Subcutaneous adipose tissue (tissue), 4 donors: ENCODE measurements around the gene SCEL. TPM values are rescaled to one million over a fixed set of nuclear protein-coding genes. Genes with fewer than 3 reads are reported as not detected.

Experiments
- total RNA-seq, 4 donors: library from RNA; depleted of rRNA; stranded (reverse); fragments of >200 nt; gene quantifications; one replicate each; pipeline ENCODE4 v1.1.0, GENCODE V29; 2016
- TF ChIP-seq, protein P1 (sequence below): fragments of 450-650 bp; IDR thresholded peaks from one replicate; pipeline ENCODE4 v1.5.1; 2016; ENCODE audit warnings: low read depth, mild to moderate bottlenecking, control low read depth, antibody characterized with exemption, moderate library complexity

Gene SCEL
- total RNA-seq, 4 donors from 2014 or later: 0.17 to 0.57 (median 0.35) TPM

DNA sequence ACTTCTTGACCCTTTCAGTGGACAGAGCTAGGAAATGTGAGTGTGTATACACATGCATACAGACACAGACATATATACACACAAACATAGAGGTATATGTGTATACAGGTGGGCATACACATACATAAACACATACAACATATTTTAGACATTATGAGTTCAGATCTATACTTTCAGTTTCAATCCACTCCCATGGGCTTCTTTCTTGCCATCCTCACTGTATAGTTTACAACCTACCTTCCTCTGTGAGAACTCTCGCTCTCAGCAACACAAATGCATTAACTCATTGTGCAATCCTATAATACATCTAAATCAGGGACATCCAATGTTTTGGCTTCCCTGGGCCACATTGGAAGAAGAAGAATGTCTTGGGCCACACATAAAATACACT is 21.2 kb upstream of the SCEL start:
- TF ChIP-seq, protein P1, sequence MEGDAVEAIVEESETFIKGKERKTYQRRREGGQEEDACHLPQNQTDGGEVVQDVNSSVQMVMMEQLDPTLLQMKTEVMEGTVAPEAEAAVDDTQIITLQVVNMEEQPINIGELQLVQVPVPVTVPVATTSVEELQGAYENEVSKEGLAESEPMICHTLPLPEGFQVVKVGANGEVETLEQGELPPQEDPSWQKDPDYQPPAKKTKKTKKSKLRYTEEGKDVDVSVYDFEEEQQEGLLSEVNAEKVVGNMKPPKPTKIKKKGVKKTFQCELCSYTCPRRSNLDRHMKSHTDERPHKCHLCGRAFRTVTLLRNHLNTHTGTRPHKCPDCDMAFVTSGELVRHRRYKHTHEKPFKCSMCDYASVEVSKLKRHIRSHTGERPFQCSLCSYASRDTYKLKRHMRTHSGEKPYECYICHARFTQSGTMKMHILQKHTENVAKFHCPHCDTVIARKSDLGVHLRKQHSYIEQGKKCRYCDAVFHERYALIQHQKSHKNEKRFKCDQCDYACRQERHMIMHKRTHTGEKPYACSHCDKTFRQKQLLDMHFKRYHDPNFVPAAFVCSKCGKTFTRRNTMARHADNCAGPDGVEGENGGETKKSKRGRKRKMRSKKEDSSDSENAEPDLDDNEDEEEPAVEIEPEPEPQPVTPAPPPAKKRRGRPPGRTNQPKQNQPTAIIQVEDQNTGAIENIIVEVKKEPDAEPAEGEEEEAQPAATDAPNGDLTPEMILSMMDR: no peak

DNA sequence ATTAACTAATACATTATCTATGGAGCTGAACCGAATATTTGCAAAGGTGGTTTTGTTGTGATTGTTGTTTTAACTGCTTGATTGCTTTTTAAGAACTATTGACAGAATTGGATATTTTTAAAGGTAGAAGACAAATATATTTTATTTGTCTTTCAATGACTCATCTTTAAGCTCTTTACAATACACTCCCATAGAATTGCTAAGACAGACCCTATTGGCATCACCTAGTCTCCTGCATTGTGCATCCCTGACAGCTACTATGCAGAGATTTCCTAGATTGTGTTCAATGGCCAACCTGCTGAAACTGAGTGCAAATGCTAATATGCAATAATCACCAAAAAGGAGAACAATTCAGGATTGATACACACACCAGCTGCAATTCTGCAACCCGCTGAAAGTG is 19.7 kb upstream of the SCEL start:
- TF ChIP-seq, protein P1: no peak

DNA sequence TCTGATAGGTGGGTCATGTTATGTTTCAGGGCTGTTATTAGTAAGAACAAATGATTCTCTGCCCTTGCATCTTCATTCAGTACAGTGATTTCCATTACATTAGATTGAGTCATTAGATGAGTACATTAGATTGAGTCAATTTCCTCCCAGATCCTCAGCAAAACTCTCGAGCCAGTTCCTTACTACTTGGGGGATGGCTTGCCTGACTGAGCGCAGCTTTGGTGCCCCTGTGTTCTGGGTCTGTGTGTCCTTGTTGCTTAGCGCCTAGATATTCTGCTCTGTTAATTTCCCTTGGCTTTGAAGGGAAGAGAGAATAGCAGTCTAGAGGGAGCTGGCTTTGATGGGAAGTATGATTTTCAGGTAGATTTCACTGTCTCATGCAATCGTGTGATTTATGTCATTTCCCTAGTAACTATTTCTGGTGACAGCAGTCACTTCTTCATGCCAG is 19.1 kb upstream of the SCEL start:
- TF ChIP-seq, protein P1: no peak

DNA sequence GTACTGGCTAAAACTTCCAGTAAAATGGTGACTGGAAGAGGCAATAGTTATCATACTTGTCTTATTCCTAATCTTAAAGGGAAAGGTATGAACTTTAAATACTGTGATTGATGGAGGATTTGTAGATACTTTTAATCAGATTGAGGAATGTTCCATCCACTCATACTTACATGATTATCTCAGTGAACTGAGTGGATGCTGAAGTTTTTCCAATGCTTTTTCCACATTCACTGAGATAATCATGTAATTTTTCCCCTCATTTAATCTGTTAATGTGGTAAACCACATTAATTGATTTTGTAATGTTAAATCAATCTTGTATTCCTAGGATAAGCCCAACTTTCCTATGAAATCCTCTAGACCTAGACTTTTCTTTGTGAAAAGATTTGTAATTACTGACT is 17.2 kb upstream of the SCEL start:
- TF ChIP-seq, protein P1: no peak

DNA sequence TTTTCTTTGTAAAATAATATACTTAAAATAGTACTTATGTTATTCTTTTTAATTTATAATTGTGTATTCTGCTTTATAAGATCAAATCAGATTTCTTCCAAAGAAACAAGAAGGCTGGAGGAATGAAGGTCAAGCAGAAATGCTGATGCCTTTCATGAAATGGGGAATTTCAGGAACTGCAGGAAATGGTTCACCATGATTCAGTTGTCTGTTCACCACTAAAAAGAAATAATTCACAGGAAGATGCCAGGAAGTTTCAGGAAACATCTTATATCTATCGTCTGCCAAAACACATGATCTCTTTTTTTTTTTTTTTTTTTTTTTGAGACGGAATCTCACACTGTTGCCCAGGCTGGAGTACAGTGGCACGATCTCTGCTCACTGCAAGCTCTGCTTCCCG is 15.7 kb upstream of the SCEL start:
- TF ChIP-seq, protein P1: no peak

DNA sequence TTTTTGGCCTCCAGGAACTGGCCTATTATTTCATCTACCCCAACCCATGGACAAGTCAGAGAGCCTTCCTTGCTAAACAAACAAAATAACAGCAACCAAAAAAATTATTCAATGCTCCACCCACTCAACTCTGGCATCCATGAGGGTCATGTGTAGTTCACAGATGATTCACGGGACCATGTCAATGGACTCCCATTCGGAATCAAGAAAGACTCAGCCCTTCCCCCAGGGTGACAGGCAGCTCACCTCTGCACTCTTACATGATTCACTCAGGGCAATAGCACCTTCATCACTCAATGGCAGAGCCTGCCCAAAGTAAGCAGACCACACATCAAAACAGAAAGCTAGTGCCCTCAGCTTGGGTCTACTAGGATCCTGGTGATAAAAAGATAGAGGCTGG is 14.3 kb upstream of the SCEL start:
- TF ChIP-seq, protein P1: no peak

DNA sequence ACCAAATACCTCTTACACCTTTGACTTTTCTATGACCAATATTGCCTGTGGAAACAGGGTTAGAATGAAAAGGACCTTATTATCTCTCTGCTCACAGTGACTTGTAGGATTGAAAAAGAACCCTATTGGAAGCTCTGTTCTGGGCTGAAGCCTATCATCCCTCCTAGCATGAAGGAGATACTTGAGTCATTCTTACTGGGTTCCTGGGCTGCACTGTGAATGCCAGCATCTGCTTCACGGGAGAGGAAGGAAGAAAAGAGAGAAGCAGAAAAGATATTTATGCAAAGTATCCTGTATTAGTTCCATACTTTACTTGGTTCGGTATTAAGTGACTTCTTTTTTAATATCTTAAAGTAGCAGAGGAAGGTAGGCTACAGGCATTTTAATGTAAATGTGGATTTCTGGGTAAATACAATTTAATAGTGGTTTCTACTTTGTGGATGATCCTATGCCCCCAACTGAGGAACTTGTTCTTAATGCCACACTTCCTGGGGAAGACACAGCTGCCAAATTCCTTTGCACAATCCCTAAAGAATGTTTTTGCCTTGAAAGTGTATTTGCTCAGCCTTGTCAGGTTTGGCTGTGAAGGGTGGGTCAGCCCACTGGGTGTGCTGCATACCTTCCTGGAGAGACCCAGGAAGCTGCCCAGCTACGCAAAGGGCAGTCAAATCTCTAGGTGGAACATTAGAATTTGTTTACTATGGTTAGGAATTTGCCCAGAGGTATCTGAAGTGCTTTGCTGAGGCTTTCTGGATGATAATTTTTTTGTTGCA is 13.7 kb upstream of the SCEL start:
- TF ChIP-seq, protein P1: no peak
